ENCODE measurements around the gene MEX3B.

Gene MEX3B

GRCh38 chr15:82074610-82075009 is 28.8 kb upstream of the MEX3B start (continued):
- TF ChIP-seq ZNF843 (tag by site-specific recombination; IDR thresholded peaks at IDR 0.05): no peak
- no peak for TF ChIP-seq OSR2 (tag by site-specific recombination; IDR thresholded peaks at IDR 0.05)
- TF ChIP-seq, protein P1, sequence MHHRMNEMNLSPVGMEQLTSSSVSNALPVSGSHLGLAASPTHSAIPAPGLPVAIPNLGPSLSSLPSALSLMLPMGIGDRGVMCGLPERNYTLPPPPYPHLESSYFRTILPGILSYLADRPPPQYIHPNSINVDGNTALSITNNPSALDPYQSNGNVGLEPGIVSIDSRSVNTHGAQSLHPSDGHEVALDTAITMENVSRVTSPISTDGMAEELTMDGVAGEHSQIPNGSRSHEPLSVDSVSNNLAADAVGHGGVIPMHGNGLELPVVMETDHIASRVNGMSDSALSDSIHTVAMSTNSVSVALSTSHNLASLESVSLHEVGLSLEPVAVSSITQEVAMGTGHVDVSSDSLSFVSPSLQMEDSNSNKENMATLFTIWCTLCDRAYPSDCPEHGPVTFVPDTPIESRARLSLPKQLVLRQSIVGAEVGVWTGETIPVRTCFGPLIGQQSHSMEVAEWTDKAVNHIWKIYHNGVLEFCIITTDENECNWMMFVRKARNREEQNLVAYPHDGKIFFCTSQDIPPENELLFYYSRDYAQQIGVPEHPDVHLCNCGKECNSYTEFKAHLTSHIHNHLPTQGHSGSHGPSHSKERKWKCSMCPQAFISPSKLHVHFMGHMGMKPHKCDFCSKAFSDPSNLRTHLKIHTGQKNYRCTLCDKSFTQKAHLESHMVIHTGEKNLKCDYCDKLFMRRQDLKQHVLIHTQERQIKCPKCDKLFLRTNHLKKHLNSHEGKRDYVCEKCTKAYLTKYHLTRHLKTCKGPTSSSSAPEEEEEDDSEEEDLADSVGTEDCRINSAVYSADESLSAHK (tag by site-specific recombination; IDR thresholded peaks at IDR 0.05): no peak
- TF ChIP-seq ZNF692 (tag by site-specific recombination; IDR thresholded peaks at IDR 0.05): no peak
- TF ChIP-seq ZIC2 (tag by site-specific recombination; IDR thresholded peaks at IDR 0.05): no peak
- TF ChIP-seq ZNF76 (tag by site-specific recombination; IDR thresholded peaks at IDR 0.05; ENCODE audit: borderline replicate concordance, low read depth): no peak
- TF ChIP-seq PRDM2 (tag by site-specific recombination; IDR thresholded peaks at IDR 0.05; ENCODE audit: borderline replicate concordance): no peak

DNA sequence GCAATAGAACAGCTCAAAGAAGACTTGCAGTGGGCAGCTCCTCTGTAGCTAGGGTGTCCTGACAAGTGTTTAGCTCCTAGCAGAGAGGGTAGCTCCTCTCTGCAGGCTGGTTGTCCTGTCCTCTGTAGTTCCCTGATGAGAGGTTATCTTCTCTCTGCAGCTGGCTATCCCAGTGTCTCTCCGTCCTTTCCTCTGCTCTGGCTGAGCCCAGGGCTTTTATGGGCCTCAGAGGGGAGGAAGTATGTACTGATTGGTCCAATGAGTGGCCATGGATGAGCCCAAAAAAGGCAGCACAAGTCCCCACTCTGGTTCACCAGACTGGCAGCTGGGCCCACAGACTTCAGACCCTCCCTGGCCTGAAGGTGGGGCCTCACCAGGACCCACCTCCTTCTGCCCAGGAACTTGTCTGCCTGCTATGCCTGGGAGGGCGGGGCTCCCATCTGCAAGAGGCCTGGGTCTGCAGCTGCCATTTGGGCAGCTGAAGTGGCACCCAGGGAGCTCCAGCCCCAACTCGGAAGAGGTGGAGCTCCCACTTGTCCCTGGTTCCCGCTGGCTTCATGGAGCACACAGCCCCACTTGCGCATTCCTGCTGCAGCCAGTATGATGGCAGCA is 27.2 kb upstream of the MEX3B start:
- CTCF ChIA-PET: interaction anchor here (1.1 kb wide), 1 partner anchor 8 kb away, joined by 3 read pairs; no protein-coding TSS in a partner anchor
- H3K27ac ChIP-seq (ENCODE audit: extremely low read depth, low read depth, low read length): no peak overlapping the region
- no peak overlapping the region for H3K4me3 ChIP-seq (ENCODE audit: low read depth, low read length)
- POLR2A ChIA-PET: interaction anchor here (1.7 kb wide), 1 partner anchor 27 kb away, joined by 7 read pairs; the partner anchor contains the start of gene MEX3B
- H3K36me3 ChIP-seq (ENCODE audit: control insufficient read depth in 2 of 2, insufficient read depth in 1 of 2, low read length in 2 of 2): no peaks in the 10 kb centered on the region
- peaks cover under 1% of the 10 kb centered on the region; the same call in 1 of the 2 replicates for H3K4me1 ChIP-seq (ENCODE audit: control insufficient read depth, insufficient read depth, low read length)
- no peaks in the 10 kb centered on the region for H3K9me3 ChIP-seq (ENCODE audit: control insufficient read depth, insufficient read depth, low read depth, low read length)
- TF ChIP-seq, protein P2, sequence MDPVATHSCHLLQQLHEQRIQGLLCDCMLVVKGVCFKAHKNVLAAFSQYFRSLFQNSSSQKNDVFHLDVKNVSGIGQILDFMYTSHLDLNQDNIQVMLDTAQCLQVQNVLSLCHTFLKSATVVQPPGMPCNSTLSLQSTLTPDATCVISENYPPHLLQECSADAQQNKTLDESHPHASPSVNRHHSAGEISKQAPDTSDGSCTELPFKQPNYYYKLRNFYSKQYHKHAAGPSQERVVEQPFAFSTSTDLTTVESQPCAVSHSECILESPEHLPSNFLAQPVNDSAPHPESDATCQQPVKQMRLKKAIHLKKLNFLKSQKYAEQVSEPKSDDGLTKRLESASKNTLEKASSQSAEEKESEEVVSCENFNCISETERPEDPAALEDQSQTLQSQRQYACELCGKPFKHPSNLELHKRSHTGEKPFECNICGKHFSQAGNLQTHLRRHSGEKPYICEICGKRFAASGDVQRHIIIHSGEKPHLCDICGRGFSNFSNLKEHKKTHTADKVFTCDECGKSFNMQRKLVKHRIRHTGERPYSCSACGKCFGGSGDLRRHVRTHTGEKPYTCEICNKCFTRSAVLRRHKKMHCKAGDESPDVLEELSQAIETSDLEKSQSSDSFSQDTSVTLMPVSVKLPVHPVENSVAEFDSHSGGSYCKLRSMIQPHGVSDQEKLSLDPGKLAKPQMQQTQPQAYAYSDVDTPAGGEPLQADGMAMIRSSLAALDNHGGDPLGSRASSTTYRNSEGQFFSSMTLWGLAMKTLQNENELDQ (tag by site-specific recombination; IDR thresholded peaks at IDR 0.05; ENCODE audit: low read depth): no peak
- TF ChIP-seq ZNF837 (tag by site-specific recombination; IDR thresholded peaks at IDR 0.05): no peak
- no peak for TF ChIP-seq ZNF654 (tag by site-specific recombination; IDR thresholded peaks at IDR 0.05; ENCODE audit: low read depth)
- no peak for TF ChIP-seq ZNF155 (tag by site-specific recombination; IDR thresholded peaks at IDR 0.05)
- TF ChIP-seq ZNF335 (tag by site-specific recombination; conservative IDR thresholded peaks at IDR 0.05): no peak
- TF ChIP-seq ZBTB17 (tag by site-specific recombination; IDR thresholded peaks at IDR 0.05): no peak
- no peak for TF ChIP-seq ZNF76 (tag by site-specific recombination; IDR thresholded peaks at IDR 0.05; ENCODE audit: borderline replicate concordance, low read depth)
- TF ChIP-seq, protein P1 (tag by site-specific recombination; IDR thresholded peaks at IDR 0.05): no peak
- no peak for TF ChIP-seq ZFP3 (tag by site-specific recombination; IDR thresholded peaks at IDR 0.05; ENCODE audit: low read depth)
- TF ChIP-seq TSHZ1 (tag by site-specific recombination; IDR thresholded peaks at IDR 0.05; ENCODE audit: borderline replicate concordance): no peak
- TF ChIP-seq ZNF114 (tag by site-specific recombination; IDR thresholded peaks at IDR 0.05): no peak

All from HEK293 (cell line).